ENCODE results near the gene MPIG6B.

MPIG6B gene

GRCh38 chr6:31739639-31740396, 16.6 kb downstream of the MPIG6B start, which contains the start of gene MSH5:
Gene MSH5 (plus strand): TSS chr6:31740005. CDS start chr6:31740467, 462 bp downstream.
- peak; percentile 90 for DNase-seq

- DNase-seq = no peak
Measured at GRCh38 chr6:31740397-31741223, 17.4 kb downstream of the MPIG6B start.

GRCh38 chr6:31741815-31742214, 18.6 kb downstream of the MPIG6B start:
- no peak for DNase-seq

- no peak for DNase-seq
Measured at GRCh38 chr6:31742894-31743293, 19.7 kb downstream of the MPIG6B start.

GRCh38 chr6:31744422-31744821, 21.2 kb downstream of the MPIG6B start:
- no peak for DNase-seq

- DNase-seq = no peak
Measured at GRCh38 chr6:31749301-31750036, 26.3 kb downstream of the MPIG6B start.

GRCh38 chr6:31750411-31751022, 27.3 kb downstream of the MPIG6B start:
- no peak for DNase-seq

GRCh38 chr6:31752739-31753319, 29.7 kb downstream of the MPIG6B start:
- DNase-seq = no peak

GRCh38 chr6:31758281-31758680, 35.1 kb downstream of the MPIG6B start:
- no peak for DNase-seq

GRCh38 chr6:31760790-31761189, 37.6 kb downstream of the MPIG6B start:
- DNase-seq = no peak

GRCh38 chr6:31761343-31761742, 38.2 kb downstream of the MPIG6B start:
- DNase-seq = no peak

- no peak for DNase-seq
Measured at GRCh38 chr6:31762356-31762755, 39.2 kb downstream of the MPIG6B start, which contains the start of gene SAPCD1. Gene SAPCD1 (plus strand): TSS chr6:31762656. CDS start chr6:31763055, 399 bp downstream.

- no peak for DNase-seq
Measured at GRCh38 chr6:31762878-31763618, 39.9 kb downstream of the MPIG6B start.

- DNase-seq = no peak
Measured at GRCh38 chr6:31763619-31763940, 40.4 kb downstream of the MPIG6B start.

- no peak for DNase-seq
Measured at GRCh38 chr6:31764198-31764597, 41.0 kb downstream of the MPIG6B start.

- DNase-seq = no peak
Measured at GRCh38 chr6:31765559-31765909, 42.4 kb downstream of the MPIG6B start.

GRCh38 chr6:31765910-31766794, 43.0 kb downstream of the MPIG6B start:
- no peak for DNase-seq

- DNase-seq = no peak
Measured at GRCh38 chr6:31767096-31767645, 44.0 kb downstream of the MPIG6B start.

GRCh38 chr6:31768363-31769257, 45.4 kb downstream of the MPIG6B start:
- no peak for DNase-seq
